PC-3 (cell line): Measurements from ENCODE around the gene ZNF773. TPM values are rescaled to one million over a fixed set of nuclear protein-coding genes. Genes with fewer than 3 reads are reported as not detected.

Experiments used
- ATAC-seq: fragments of 200-7000 bp; cut with Tn5 transposase; 2 replicates; pipeline ENCODE4 v1.9.1; 2020; ENCODE audit warnings: mild to moderate bottlenecking, moderate library complexity
- BruUV-seq: library from RNA; stranded (reverse); fragments of 400-500 nt; replicated peaks from 2 replicates; lab custom pipeline; 2021; lab: Mats Ljungman, UMichigan
- CTCF ChIA-PET: fragments of 300-600 bp; sonication (Branson Sonifier 250); formaldehyde crosslinking; loops from one replicate; lab custom pipeline; 2022; ENCODE audit warnings: antibody characterized with exemption; lab: Charles Lee
- POLR2A ChIA-PET: fragments of 300-600 bp; sonication (Branson Sonifier 250); formaldehyde crosslinking; loops from one replicate; lab custom pipeline; 2022; ENCODE audit warnings: antibody characterized with exemption; ENCODE audit not compliant: unreplicated experiment; lab: Charles Lee
- DNase-seq: peaks from one replicate; pipeline ENCODE4 v3.0.0-alpha.2; 2015
- H2AFZ ChIP-seq: fragments of 300-600 bp; sonication (generic); 2 replicates; pipeline ENCODE4 v1.6.0; 2016; ENCODE audit warnings: antibody characterized with exemption, low read length
- H3F3A ChIP-seq: fragments of 300-600 bp; sonication (generic); one replicate; pipeline ENCODE4 v1.6.0; 2017; ENCODE audit warnings: antibody characterized with exemption, low read length, control low read depth, mild to moderate bottlenecking; ENCODE audit not compliant: unreplicated experiment
- H3K27ac ChIP-seq: fragments of 300-600 bp; sonication (generic); 2 replicates; pipeline ENCODE4 v1.5.1; 2016; ENCODE audit warnings: mild to moderate bottlenecking, low read length
- H3K27me3 ChIP-seq: fragments of 300-600 bp; sonication (generic); 2 replicates; pipeline ENCODE4 v1.6.1; 2016; ENCODE audit warnings: low read length, mixed read lengths
- H3K36me3 ChIP-seq: fragments of 300-600 bp; sonication (generic); 2 replicates; pipeline ENCODE4 v1.6.1; 2016; ENCODE audit warnings: low read depth, mixed run types, low read length, mixed read lengths
- H3K4me1 ChIP-seq: fragments of 300-600 bp; sonication (generic); 2 replicates; pipeline ENCODE4 v1.5.1; 2016; ENCODE audit warnings: low read length; ENCODE audit not compliant: insufficient read depth
- H3K4me2 ChIP-seq: fragments of 300-600 bp; sonication (generic); 2 replicates; pipeline ENCODE4 v1.6.0; 2016; ENCODE audit warnings: low read length
- H3K4me3 ChIP-seq: fragments of 300-600 bp; sonication (generic); 2 replicates; pipeline ENCODE4 v1.5.1; 2016; ENCODE audit warnings: mild to moderate bottlenecking, low read length, mixed read lengths
- H3K79me2 ChIP-seq: fragments of 300-600 bp; sonication (generic); 2 replicates; pipeline ENCODE4 v1.6.1; 2017; ENCODE audit warnings: low read length, mixed read lengths
- H3K9ac ChIP-seq: fragments of 300-600 bp; sonication (generic); 2 replicates; pipeline ENCODE4 v1.6.0; 2016; ENCODE audit warnings: mild to moderate bottlenecking, low read length
- H3K9me2 ChIP-seq: fragments of 300-600 bp; sonication (generic); replicated peaks from 2 replicates; pipeline ENCODE4 v1.6.1; 2016; ENCODE audit warnings: mixed run types, low read length, mixed read lengths
- H3K9me3 ChIP-seq: fragments of 300-600 bp; sonication (generic); 2 replicates; pipeline ENCODE4 v1.6.1; 2016; ENCODE audit warnings: low read length, mixed read lengths
- H4K20me1 ChIP-seq: fragments of 300-600 bp; sonication (generic); 2 replicates; pipeline ENCODE4 v1.6.1; 2016; ENCODE audit warnings: low read length, mixed read lengths
- CTCF ChIP-seq: fragments of 300-600 bp; sonication (generic); conservative IDR thresholded peaks from 2 replicates; pipeline ENCODE4 v1.5.1; 2017; ENCODE audit warnings: antibody characterized with exemption, low read depth, mild to moderate bottlenecking, low read length
- EZH2 ChIP-seq: fragments of 300-600 bp; sonication (generic); IDR thresholded peaks from one replicate; pipeline ENCODE4 v1.6.1; 2017; ENCODE audit warnings: antibody characterized with exemption, mild to moderate bottlenecking, low read length; ENCODE audit not compliant: unreplicated experiment
- EZH2phosphoT487 ChIP-seq: fragments of 300-600 bp; sonication (generic); IDR thresholded peaks from 2 replicates; pipeline ENCODE4 v1.6.1; 2018; ENCODE audit warnings: mild to moderate bottlenecking, antibody characterized with exemption, low read length, borderline replicate concordance
- intact Hi-C: fragments of 100-400 bp; cut with micrococcal nuclease; formaldehyde crosslinking; loops from 2 replicates; pipeline ENCODE4 v1.9.0; 2023
- total RNA-seq: library from RNA; depleted of rRNA; stranded (reverse); fragments of >200 nt; gene quantifications from 2 replicates; pipeline ENCODE4 v1.2.3, GENCODE V29; 2014

The ZNF773 gene
- total RNA-seq, 1 experiment from 2014 or later: 9.0 TPM

GRCh38 chr19:57527136-57527881 is 27.6 kb downstream of the ZNF773 start, which contains the start of gene ZNF549:
Gene ZNF549, plus strand, starts transcription at chr19:57527356. Its CDS starts 218 bp downstream, at chr19:57527574.
- TSS peak; percentile 70 for BruUV-seq
- Histone ChIP-seq H3K36me3 (peaks cover 22% of the 10 kb centered on the region), H3K4me2 (peak within 1 kb of the TSS; percentile 91), H4K20me1 (no peaks in the 10 kb centered on the region), H3K4me3 (peak within 1 kb of the TSS; percentile 86), H3K9me2 (no peaks in the 10 kb centered on the region), H2AFZ (peak within 1 kb of the TSS; percentile 98), H3F3A (no peaks in the 10 kb centered on the region), H3K27me3 (no peaks in the 10 kb centered on the region), H3K27ac (peak within 1 kb of the TSS; percentile 50), H3K9ac (peak within 1 kb of the TSS; percentile 80), H3K4me1 (no peaks in the 10 kb centered on the region), H3K79me2 (peaks cover 23% of the 10 kb centered on the region), H3K9me3 (peaks cover 27% of the 10 kb centered on the region)
- DNase-seq (peak; percentile 97), ATAC-seq (peak; percentile 100)
- POLR2A ChIA-PET: no interaction called here
- CTCF ChIA-PET: interaction anchor here (0.7 kb wide), 1 partner anchor 602 kb away, joined by 3 read pairs; no protein-coding TSS in a partner anchor
- intact Hi-C loops: loop anchor here (1.0 kb wide), 1 partner anchor 51 kb away; the partner anchor contains the start of gene ZNF416
- TF ChIP-seq EZH2phosphoT487 (no peak), CTCF (no peak), EZH2 (no peak)

- ChIA-PET CTCF (no interaction called here), POLR2A (no interaction called here)
- Histone ChIP-seq H3K79me2 (no peaks in the 10 kb centered on the region), H3K9me3 (peaks cover 72% of the 10 kb centered on the region), H3K9ac (no peak overlapping the region), H3K9me2 (no peaks in the 10 kb centered on the region), H3K4me2 (no peak overlapping the region), H3K27me3 (no peaks in the 10 kb centered on the region), H3K36me3 (peaks cover 99% of the 10 kb centered on the region), H4K20me1 (no peaks in the 10 kb centered on the region), H3K27ac (no peak overlapping the region), H3K4me3 (no peak overlapping the region), H2AFZ (no peak overlapping the region), H3F3A (no peaks in the 10 kb centered on the region), H3K4me1 (no peaks in the 10 kb centered on the region)
- intact Hi-C loops: no loop called here
- ATAC-seq (no peak), DNase-seq (no peak)
- BruUV-seq: TSS peak; percentile 3
- TF ChIP-seq CTCF (no peak), EZH2 (no peak), EZH2phosphoT487 (no peak)
Observed at GRCh38 chr19:57537953-57538547, 38.3 kb downstream of the ZNF773 start.

- Histone ChIP-seq H3K27ac (no peak overlapping the region), H2AFZ (no peak overlapping the region), H3F3A (no peaks in the 10 kb centered on the region), H3K27me3 (no peaks in the 10 kb centered on the region), H4K20me1 (no peaks in the 10 kb centered on the region), H3K36me3 (peaks cover 99% of the 10 kb centered on the region), H3K9ac (no peak overlapping the region), H3K4me3 (no peak overlapping the region; the same call in 1 of the 2 replicates), H3K4me1 (no peaks in the 10 kb centered on the region), H3K9me2 (no peaks in the 10 kb centered on the region), H3K79me2 (no peaks in the 10 kb centered on the region), H3K4me2 (no peak overlapping the region), H3K9me3 (peaks cover 71% of the 10 kb centered on the region)
- ChIA-PET CTCF (no interaction called here), POLR2A (no interaction called here)
- no peak for ATAC-seq
- no peak for TF ChIP-seq EZH2phosphoT487
- TF ChIP-seq CTCF: no peak
- TF ChIP-seq EZH2: no peak
- BruUV-seq: no TSS peak
- intact Hi-C loops: no loop called here
- DNase-seq: no peak
Observed at GRCh38 chr19:57546513-57546912, 46.8 kb downstream of the ZNF773 start.
